OCI-LY7 (cell line): ENCODE measurements around the gene PKN3.

ENCODE experiments used
- EZH2phosphoT487 ChIP-seq: fragments of 200-600 bp; sonication (generic); IDR thresholded peaks from 2 replicates; pipeline ENCODE4 v1.6.1; 2018; ENCODE audit warnings: low read depth, borderline replicate concordance, mild to moderate bottlenecking, mixed run types, antibody characterized with exemption, low read length, moderate library complexity, mixed read lengths
- TF ChIP-seq, protein P1 (sequence below): fragments of 200-600 bp; sonication (generic); conservative IDR thresholded peaks from 2 replicates; pipeline ENCODE4 v1.5.1; 2014; ENCODE audit warnings: mild to moderate bottlenecking, antibody characterized with exemption, low read length, moderate library complexity, mixed read lengths

- TF ChIP-seq, protein P1, sequence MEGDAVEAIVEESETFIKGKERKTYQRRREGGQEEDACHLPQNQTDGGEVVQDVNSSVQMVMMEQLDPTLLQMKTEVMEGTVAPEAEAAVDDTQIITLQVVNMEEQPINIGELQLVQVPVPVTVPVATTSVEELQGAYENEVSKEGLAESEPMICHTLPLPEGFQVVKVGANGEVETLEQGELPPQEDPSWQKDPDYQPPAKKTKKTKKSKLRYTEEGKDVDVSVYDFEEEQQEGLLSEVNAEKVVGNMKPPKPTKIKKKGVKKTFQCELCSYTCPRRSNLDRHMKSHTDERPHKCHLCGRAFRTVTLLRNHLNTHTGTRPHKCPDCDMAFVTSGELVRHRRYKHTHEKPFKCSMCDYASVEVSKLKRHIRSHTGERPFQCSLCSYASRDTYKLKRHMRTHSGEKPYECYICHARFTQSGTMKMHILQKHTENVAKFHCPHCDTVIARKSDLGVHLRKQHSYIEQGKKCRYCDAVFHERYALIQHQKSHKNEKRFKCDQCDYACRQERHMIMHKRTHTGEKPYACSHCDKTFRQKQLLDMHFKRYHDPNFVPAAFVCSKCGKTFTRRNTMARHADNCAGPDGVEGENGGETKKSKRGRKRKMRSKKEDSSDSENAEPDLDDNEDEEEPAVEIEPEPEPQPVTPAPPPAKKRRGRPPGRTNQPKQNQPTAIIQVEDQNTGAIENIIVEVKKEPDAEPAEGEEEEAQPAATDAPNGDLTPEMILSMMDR, result no peak
- TF ChIP-seq EZH2phosphoT487, result no peak
Measured at GRCh38 chr9:128722380-128723351, 20.4 kb downstream of the PKN3 start.
